ENCODE measurements around the gene TOR4A.

The TOR4A gene

DNA sequence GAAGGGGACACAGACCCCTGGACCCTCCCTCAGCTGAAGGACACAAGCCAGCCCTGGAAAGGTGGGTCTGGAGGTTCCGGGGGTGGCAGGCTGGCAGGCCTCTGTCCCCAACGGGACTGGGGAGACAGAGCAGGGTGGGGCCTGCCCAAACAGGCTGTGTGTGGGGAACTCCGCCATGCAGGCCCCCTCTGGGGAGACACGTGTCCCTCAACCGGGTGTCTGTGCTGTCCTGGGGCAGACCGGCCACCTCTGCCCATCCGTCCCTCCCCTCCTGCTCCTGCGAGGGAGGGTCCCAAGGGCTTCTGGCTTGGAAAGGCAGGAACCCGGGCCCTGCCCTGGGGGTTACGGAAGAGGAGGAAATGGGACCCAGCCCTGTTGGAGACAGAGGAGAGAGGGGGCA lies 45.4 kb upstream of the TOR4A start:
- TF ChIP-seq, protein P1, sequence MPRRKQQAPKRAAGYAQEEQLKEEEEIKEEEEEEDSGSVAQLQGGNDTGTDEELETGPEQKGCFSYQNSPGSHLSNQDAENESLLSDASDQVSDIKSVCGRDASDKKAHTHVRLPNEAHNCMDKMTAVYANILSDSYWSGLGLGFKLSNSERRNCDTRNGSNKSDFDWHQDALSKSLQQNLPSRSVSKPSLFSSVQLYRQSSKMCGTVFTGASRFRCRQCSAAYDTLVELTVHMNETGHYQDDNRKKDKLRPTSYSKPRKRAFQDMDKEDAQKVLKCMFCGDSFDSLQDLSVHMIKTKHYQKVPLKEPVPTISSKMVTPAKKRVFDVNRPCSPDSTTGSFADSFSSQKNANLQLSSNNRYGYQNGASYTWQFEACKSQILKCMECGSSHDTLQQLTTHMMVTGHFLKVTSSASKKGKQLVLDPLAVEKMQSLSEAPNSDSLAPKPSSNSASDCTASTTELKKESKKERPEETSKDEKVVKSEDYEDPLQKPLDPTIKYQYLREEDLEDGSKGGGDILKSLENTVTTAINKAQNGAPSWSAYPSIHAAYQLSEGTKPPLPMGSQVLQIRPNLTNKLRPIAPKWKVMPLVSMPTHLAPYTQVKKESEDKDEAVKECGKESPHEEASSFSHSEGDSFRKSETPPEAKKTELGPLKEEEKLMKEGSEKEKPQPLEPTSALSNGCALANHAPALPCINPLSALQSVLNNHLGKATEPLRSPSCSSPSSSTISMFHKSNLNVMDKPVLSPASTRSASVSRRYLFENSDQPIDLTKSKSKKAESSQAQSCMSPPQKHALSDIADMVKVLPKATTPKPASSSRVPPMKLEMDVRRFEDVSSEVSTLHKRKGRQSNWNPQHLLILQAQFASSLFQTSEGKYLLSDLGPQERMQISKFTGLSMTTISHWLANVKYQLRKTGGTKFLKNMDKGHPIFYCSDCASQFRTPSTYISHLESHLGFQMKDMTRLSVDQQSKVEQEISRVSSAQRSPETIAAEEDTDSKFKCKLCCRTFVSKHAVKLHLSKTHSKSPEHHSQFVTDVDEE (CRISPR knock-in tag; IDR thresholded peaks at IDR 0.05) = no peak
- TF ChIP-seq ZFP3 (CRISPR knock-in tag; IDR thresholded peaks at IDR 0.05) = no peak
- TF ChIP-seq ZNF8 (CRISPR knock-in tag; IDR thresholded peaks at IDR 0.05) = no peak
- TF ChIP-seq ZNF70 (CRISPR knock-in tag; IDR thresholded peaks at IDR 0.05) = no peak
- TF ChIP-seq ZNF565 (CRISPR knock-in tag; conservative IDR thresholded peaks at IDR 0.05; ENCODE audit: low read depth) = no peak
- no peak for TF ChIP-seq CSDC2 (CRISPR knock-in tag; IDR thresholded peaks at IDR 0.05)
- no peak for TF ChIP-seq POU6F1 (CRISPR knock-in tag; IDR thresholded peaks at IDR 0.05; ENCODE audit: borderline replicate concordance, low read depth)
- TF ChIP-seq ZFP30 (CRISPR knock-in tag; IDR thresholded peaks at IDR 0.05) = no peak
- no peak for TF ChIP-seq OSR1 (CRISPR knock-in tag; IDR thresholded peaks at IDR 0.05)
- TF ChIP-seq SNAI2 (CRISPR knock-in tag; IDR thresholded peaks at IDR 0.05) = no peak
- TF ChIP-seq BACH2 (CRISPR knock-in tag; IDR thresholded peaks at IDR 0.05; ENCODE audit: borderline replicate concordance) = no peak
- no peak for ATAC-seq

DNA sequence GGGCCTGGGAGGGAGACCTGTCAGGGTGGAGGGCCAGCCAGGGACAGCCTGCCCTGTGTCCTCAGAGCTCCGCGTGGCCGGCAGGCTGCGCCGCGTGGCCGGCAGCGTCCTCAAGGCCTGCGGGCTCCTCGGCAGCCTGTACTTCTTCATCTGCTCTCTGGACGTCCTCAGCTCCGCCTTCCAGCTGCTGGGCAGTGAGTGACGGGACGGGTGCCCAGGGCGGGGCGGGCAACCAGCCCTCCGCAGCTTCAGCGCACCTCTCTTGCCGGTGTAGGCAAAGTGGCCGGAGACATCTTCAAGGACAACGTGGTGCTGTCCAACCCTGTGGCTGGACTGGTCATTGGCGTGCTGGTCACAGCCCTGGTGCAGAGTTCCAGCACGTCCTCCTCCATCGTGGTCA lies 45.0 kb upstream of the TOR4A start:
- ATAC-seq = no peak
- TF ChIP-seq OSR1 (CRISPR knock-in tag; IDR thresholded peaks at IDR 0.05) (no peak), ZFP3 (CRISPR knock-in tag; IDR thresholded peaks at IDR 0.05) (no peak), TCF4 (CRISPR knock-in tag; IDR thresholded peaks at IDR 0.05; ENCODE audit: borderline replicate concordance) (no peak)
- TF ChIP-seq, protein P2, sequence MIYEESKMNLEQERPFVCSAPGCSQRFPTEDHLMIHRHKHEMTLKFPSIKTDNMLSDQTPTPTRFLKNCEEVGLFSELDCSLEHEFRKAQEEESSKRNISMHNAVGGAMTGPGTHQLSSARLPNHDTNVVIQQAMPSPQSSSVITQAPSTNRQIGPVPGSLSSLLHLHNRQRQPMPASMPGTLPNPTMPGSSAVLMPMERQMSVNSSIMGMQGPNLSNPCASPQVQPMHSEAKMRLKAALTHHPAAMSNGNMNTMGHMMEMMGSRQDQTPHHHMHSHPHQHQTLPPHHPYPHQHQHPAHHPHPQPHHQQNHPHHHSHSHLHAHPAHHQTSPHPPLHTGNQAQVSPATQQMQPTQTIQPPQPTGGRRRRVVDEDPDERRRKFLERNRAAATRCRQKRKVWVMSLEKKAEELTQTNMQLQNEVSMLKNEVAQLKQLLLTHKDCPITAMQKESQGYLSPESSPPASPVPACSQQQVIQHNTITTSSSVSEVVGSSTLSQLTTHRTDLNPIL (CRISPR knock-in tag; IDR thresholded peaks at IDR 0.05; ENCODE audit: low read depth) = no peak
- TF ChIP-seq, protein P1 (CRISPR knock-in tag; IDR thresholded peaks at IDR 0.05) = no peak
- TF ChIP-seq, protein P3, sequence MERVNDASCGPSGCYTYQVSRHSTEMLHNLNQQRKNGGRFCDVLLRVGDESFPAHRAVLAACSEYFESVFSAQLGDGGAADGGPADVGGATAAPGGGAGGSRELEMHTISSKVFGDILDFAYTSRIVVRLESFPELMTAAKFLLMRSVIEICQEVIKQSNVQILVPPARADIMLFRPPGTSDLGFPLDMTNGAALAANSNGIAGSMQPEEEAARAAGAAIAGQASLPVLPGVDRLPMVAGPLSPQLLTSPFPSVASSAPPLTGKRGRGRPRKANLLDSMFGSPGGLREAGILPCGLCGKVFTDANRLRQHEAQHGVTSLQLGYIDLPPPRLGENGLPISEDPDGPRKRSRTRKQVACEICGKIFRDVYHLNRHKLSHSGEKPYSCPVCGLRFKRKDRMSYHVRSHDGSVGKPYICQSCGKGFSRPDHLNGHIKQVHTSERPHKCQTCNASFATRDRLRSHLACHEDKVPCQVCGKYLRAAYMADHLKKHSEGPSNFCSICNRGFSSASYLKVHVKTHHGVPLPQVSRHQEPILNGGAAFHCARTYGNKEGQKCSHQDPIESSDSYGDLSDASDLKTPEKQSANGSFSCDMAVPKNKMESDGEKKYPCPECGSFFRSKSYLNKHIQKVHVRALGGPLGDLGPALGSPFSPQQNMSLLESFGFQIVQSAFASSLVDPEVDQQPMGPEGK (CRISPR knock-in tag; IDR thresholded peaks at IDR 0.05; ENCODE audit: borderline replicate concordance) = no peak

DNA sequence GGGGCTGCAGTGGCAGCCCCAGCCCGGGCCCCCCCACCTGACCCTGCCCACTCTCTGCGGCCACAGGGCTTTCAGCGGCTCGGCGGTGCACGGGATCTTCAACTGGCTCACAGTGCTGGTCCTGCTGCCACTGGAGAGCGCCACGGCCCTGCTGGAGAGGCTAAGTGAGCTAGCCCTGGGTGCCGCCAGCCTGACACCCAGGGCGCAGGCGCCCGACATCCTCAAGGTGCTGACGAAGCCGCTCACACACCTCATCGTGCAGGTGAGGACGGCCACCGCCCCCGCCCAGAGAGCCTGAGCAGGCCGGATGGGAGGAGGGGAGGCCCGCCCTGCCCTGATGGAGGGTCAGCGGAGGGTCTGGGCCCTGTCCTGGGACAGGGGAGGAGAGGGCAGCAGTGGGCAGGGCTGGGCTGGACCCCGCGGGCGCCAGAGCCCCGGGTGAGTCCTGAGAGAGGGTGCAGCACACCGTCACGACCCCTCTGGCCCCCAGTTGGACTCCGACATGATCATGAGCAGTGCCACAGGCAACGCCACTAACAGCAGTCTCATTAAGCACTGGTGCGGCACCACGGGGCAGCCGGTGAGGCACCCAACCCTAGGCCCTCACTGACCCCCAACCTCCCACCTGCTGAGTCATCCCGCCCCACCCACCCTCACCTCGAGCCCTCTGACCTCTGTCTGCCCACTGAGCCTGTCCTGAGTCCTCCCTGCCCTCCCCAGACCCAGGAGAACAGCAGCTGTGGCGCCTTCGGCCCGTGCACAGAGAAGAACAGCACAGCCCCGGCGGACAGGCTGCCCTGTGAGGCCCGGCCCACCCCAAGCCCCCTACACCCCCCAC lies 44.2 kb upstream of the TOR4A start:
- no peak for ATAC-seq
- TF ChIP-seq TOX (CRISPR knock-in tag; IDR thresholded peaks at IDR 0.05; ENCODE audit: borderline replicate concordance) (no peak), OSR1 (CRISPR knock-in tag; IDR thresholded peaks at IDR 0.05) (no peak), ZNF565 (CRISPR knock-in tag; conservative IDR thresholded peaks at IDR 0.05; ENCODE audit: low read depth) (no peak), ZFP30 (CRISPR knock-in tag; IDR thresholded peaks at IDR 0.05) (no peak), ISL1 (CRISPR knock-in tag; IDR thresholded peaks at IDR 0.05) (no peak), SNAI2 (CRISPR knock-in tag; IDR thresholded peaks at IDR 0.05) (no peak), PPARA (CRISPR knock-in tag; IDR thresholded peaks at IDR 0.05; ENCODE audit: borderline replicate concordance) (no peak), RARB (CRISPR knock-in tag; IDR thresholded peaks at IDR 0.05) (no peak), GLIS3 (CRISPR knock-in tag; IDR thresholded peaks at IDR 0.05) (no peak), TCF4 (CRISPR knock-in tag; IDR thresholded peaks at IDR 0.05; ENCODE audit: borderline replicate concordance) (no peak), POU6F1 (CRISPR knock-in tag; IDR thresholded peaks at IDR 0.05; ENCODE audit: borderline replicate concordance, low read depth) (no peak), ZNF8 (CRISPR knock-in tag; IDR thresholded peaks at IDR 0.05) (no peak), CSDC2 (CRISPR knock-in tag; IDR thresholded peaks at IDR 0.05) (no peak)
- TF ChIP-seq, protein P2 (CRISPR knock-in tag; IDR thresholded peaks at IDR 0.05; ENCODE audit: low read depth) = no peak
- TF ChIP-seq, protein P4, sequence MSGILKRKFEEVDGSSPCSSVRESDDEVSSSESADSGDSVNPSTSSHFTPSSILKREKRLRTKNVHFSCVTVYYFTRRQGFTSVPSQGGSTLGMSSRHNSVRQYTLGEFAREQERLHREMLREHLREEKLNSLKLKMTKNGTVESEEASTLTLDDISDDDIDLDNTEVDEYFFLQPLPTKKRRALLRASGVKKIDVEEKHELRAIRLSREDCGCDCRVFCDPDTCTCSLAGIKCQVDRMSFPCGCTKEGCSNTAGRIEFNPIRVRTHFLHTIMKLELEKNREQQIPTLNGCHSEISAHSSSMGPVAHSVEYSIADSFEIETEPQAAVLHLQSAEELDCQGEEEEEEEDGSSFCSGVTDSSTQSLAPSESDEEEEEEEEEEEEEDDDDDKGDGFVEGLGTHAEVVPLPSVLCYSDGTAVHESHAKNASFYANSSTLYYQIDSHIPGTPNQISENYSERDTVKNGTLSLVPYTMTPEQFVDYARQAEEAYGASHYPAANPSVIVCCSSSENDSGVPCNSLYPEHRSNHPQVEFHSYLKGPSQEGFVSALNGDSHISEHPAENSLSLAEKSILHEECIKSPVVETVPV (CRISPR knock-in tag; IDR thresholded peaks at IDR 0.05) = no peak
